Smooth muscle cell (in vitro differentiated cells): Measurements from ENCODE around the gene KAT6B. TPM values are rescaled to one million over a fixed set of nuclear protein-coding genes. Genes with fewer than 3 reads are reported as not detected.

Experiments
- DNase-seq: peaks from one replicate; lab custom pipeline; 2025; ENCODE audit not compliant: unreplicated experiment; lab: John Stamatoyannopoulos, UW
- H2AFZ ChIP-seq: fragments of 200-600 bp; sonication (generic); 2 replicates; pipeline ENCODE4 v1.6.0; 2016; ENCODE audit warnings: antibody characterized with exemption, low read depth, mild to moderate bottlenecking
- H3F3A ChIP-seq: fragments of 200-600 bp; sonication (generic); 2 replicates; pipeline ENCODE4 v1.6.0; 2017; ENCODE audit warnings: antibody characterized with exemption, low read depth
- H3K27ac ChIP-seq: fragments of 200-600 bp; sonication (generic); 2 replicates; pipeline ENCODE4 v1.5.1; 2016; ENCODE audit warnings: low read depth, mild to moderate bottlenecking
- H3K27me3 ChIP-seq: fragments of 200-600 bp; sonication (generic); 2 replicates; pipeline ENCODE4 v1.6.1; 2016; ENCODE audit warnings: low read depth, mild to moderate bottlenecking
- H3K36me3 ChIP-seq: fragments of 200-600 bp; sonication (generic); 2 replicates; pipeline ENCODE4 v1.5.1; 2016; ENCODE audit warnings: low read depth
- H3K4me1 ChIP-seq: fragments of 200-600 bp; sonication (generic); 2 replicates; pipeline ENCODE4 v1.5.1; 2016; ENCODE audit warnings: low read depth
- H3K4me2 ChIP-seq: fragments of 200-600 bp; sonication (generic); 2 replicates; pipeline ENCODE4 v1.6.0; 2016; ENCODE audit warnings: mild to moderate bottlenecking
- H3K4me3 ChIP-seq: fragments of 200-600 bp; sonication (generic); 2 replicates; pipeline ENCODE4 v1.5.1; 2016; ENCODE audit warnings: mild to moderate bottlenecking
- H3K79me2 ChIP-seq: fragments of 200-600 bp; sonication (generic); 2 replicates; pipeline ENCODE4 v1.6.0; 2016; ENCODE audit warnings: low read depth, mild to moderate bottlenecking
- H3K9ac ChIP-seq: fragments of 200-600 bp; sonication (generic); 2 replicates; pipeline ENCODE4 v1.6.0; 2016; ENCODE audit warnings: low read depth
- H3K9me3 ChIP-seq: fragments of 200-600 bp; sonication (generic); replicated peaks from 2 replicates; pipeline ENCODE4 v1.5.1; 2016; ENCODE audit warnings: low read depth
- H4K20me1 ChIP-seq: fragments of 200-600 bp; sonication (generic); 2 replicates; pipeline ENCODE4 v1.6.0; 2016; ENCODE audit warnings: low read depth
- CTCF ChIP-seq: fragments of 200-600 bp; sonication (generic); IDR thresholded peaks from 2 replicates; pipeline ENCODE4 v1.5.1; 2017; ENCODE audit warnings: borderline replicate concordance, mild to moderate bottlenecking, antibody characterized with exemption; ENCODE audit not compliant: insufficient read depth, poor library complexity, severe bottlenecking
- WGBS: methylation state at CpG from one replicate; pipeline ENCODE4 v1.1.7; 2016; ENCODE audit warnings: low lambda C conversion rate; 5-methylcytosine and 5-hydroxymethylcytosine counted together
- polyA plus RNA-seq: library from polyadenylated mRNA; unstranded; fragments of >200 nt; fragmentation: Nextera tagmentation; extraction: Ambion mirVana; gene quantifications from 2 replicates; pipeline ENCODE4 v1.2.1, GENCODE V29; 2016
- total RNA-seq: library from RNA; depleted of rRNA; stranded (reverse); fragments of >200 nt; gene quantifications from 2 replicates; pipeline ENCODE4 v1.2.3, GENCODE V29; 2014

Gene KAT6B
- total and polyA plus RNA-seq, 2 experiments from 2014 or later, result 9.0 to 19.8 TPM

GRCh38 chr10:75028049-75028448 is 201.6 kb downstream of the KAT6B start:
- H3F3A ChIP-seq, result no peaks in the 10 kb centered on the region
- no peaks in the 10 kb centered on the region for H3K9me3 ChIP-seq
- H3K36me3 ChIP-seq, result no peaks in the 10 kb centered on the region
- H4K20me1 ChIP-seq, result no peaks in the 10 kb centered on the region
- no peak for DNase-seq
- no peak overlapping the region for H3K4me2 ChIP-seq
- H3K4me1 ChIP-seq, result no peaks in the 10 kb centered on the region
- H3K9ac ChIP-seq, result no peak overlapping the region
- no peaks in the 10 kb centered on the region for H3K27me3 ChIP-seq
- H2AFZ ChIP-seq, result no peak overlapping the region
- H3K27ac ChIP-seq, result no peak overlapping the region
- no peak overlapping the region for H3K4me3 ChIP-seq
- no peaks in the 10 kb centered on the region for H3K79me2 ChIP-seq
- TF ChIP-seq CTCF, result no peak

- Histone ChIP-seq H3K79me2 (no peaks in the 10 kb centered on the region), H3K27me3 (no peaks in the 10 kb centered on the region), H3K4me2 (no peak overlapping the region), H3K4me3 (no peak overlapping the region), H3F3A (no peaks in the 10 kb centered on the region), H2AFZ (no peak overlapping the region), H3K27ac (no peak overlapping the region), H3K9ac (no peak overlapping the region), H3K9me3 (no peaks in the 10 kb centered on the region), H3K4me1 (no peaks in the 10 kb centered on the region), H4K20me1 (no peaks in the 10 kb centered on the region), H3K36me3 (no peaks in the 10 kb centered on the region)
- TF ChIP-seq CTCF, result no peak
- 95% methylated on average over 7 of the region's 7 CpGs for WGBS
- no peak for DNase-seq
Observed at GRCh38 chr10:75028748-75029147, 202.3 kb downstream of the KAT6B start.

GRCh38 chr10:75029420-75029819 is 203.0 kb downstream of the KAT6B start:
- WGBS, result 98% methylated on average over 15 of the region's 15 CpGs
- Histone ChIP-seq H3K36me3 (no peaks in the 10 kb centered on the region), H3K27ac (no peak overlapping the region), H4K20me1 (no peaks in the 10 kb centered on the region), H3K4me3 (no peak overlapping the region), H3K79me2 (no peaks in the 10 kb centered on the region), H3F3A (no peaks in the 10 kb centered on the region), H3K9ac (no peak overlapping the region), H3K4me2 (no peak overlapping the region), H3K27me3 (no peaks in the 10 kb centered on the region), H2AFZ (no peak overlapping the region), H3K9me3 (no peaks in the 10 kb centered on the region), H3K4me1 (no peaks in the 10 kb centered on the region)
- no peak for TF ChIP-seq CTCF
- DNase-seq, result no peak

GRCh38 chr10:75029857-75030256 is 203.5 kb downstream of the KAT6B start:
- H3F3A ChIP-seq, result no peaks in the 10 kb centered on the region
- H3K4me3 ChIP-seq, result no peak overlapping the region
- no peak overlapping the region for H2AFZ ChIP-seq
- 95% methylated on average over 13 of the region's 13 CpGs for WGBS
- no peaks in the 10 kb centered on the region for H3K79me2 ChIP-seq
- H3K9me3 ChIP-seq, result no peaks in the 10 kb centered on the region
- no peaks in the 10 kb centered on the region for H4K20me1 ChIP-seq
- no peak overlapping the region for H3K4me2 ChIP-seq
- H3K36me3 ChIP-seq, result no peaks in the 10 kb centered on the region
- no peak for DNase-seq
- no peak overlapping the region for H3K27ac ChIP-seq
- H3K9ac ChIP-seq, result no peak overlapping the region
- TF ChIP-seq CTCF, result no peak
- H3K4me1 ChIP-seq, result no peaks in the 10 kb centered on the region
- no peaks in the 10 kb centered on the region for H3K27me3 ChIP-seq
